Measurements from ENCODE around the gene RAB40AL. TPM values are rescaled to one million over a fixed set of nuclear protein-coding genes. Genes with fewer than 3 reads are reported as not detected.
A peak's percentile ranks its signal among the peaks of the same experiment; 100 is the strongest.

Gene RAB40AL
- total and polyA plus RNA-seq, 5 donors from 2014 or later = not detected

- no peaks in the 10 kb centered on the region for H3K36me3 Mint-ChIP-seq
- DNase-seq (peak; percentile 15 to 51 (median 47)), ATAC-seq (ENCODE audit: low read depth in 2 of 2) (peak; percentile 56 to 68)
- no peak overlapping the region for H3K27ac Mint-ChIP-seq
- Histone ChIP-seq H3K4me3 (ENCODE audit: low read depth, low read length) (peak overlapping the region; percentile 45), H3K9me3 (ENCODE audit: control insufficient read depth in 2 of 2, low read length in 2 of 2) (no peaks in the 10 kb centered on the region), H3K4me1 (ENCODE audit: control insufficient read depth, insufficient read depth, low read length, poor library complexity, severe bottlenecking) (no peaks in the 10 kb centered on the region), H3K36me3 (ENCODE audit: control insufficient read depth, insufficient read depth, low read length) (no peaks in the 10 kb centered on the region), H3K27ac (ENCODE audit: insufficient read depth, low read length, poor library complexity, severe bottlenecking) (no peak overlapping the region), H3K27me3 (ENCODE audit: control insufficient read depth, insufficient read depth, low read length) (no peaks in the 10 kb centered on the region)
- peaks cover 0 to 2% (median 0%) of the 10 kb centered on the region in 7 donors for H3K9me3 Mint-ChIP-seq
- peak overlapping the region; percentile 62 to 70 (median 68) for H3K4me3 Mint-ChIP-seq
- no peaks in the 10 kb centered on the region for H3K27me3 Mint-ChIP-seq
- H3K4me1 Mint-ChIP-seq = peaks cover 0 to 6% (median 2%) of the 10 kb centered on the region in 4 donors
These were observed 14.1 kb downstream of the RAB40AL start for GRCh38 chrX:102950908-102951866.

- H3K4me3 ChIP-seq (ENCODE audit: low read depth, low read length) = no peak overlapping the region
- no peaks in the 10 kb centered on the region for H3K27me3 ChIP-seq (ENCODE audit: control insufficient read depth, insufficient read depth, low read length)
- H3K9me3 ChIP-seq (ENCODE audit: control insufficient read depth in 2 of 2, low read length in 2 of 2) = no peaks in the 10 kb centered on the region
- no peaks in the 10 kb centered on the region for H3K36me3 ChIP-seq (ENCODE audit: control insufficient read depth, insufficient read depth, low read length)
- Mint-ChIP-seq H3K4me3 (no peak overlapping the region), H3K36me3 (no peaks in the 10 kb centered on the region), H3K4me1 (no peaks in the 10 kb centered on the region), H3K27ac (no peak overlapping the region), H3K9me3 (no peaks in the 10 kb centered on the region), H3K27me3 (peaks cover 4% of the 10 kb centered on the region)
- DNase-seq = no peak
- H3K4me1 ChIP-seq (ENCODE audit: control insufficient read depth, insufficient read depth, low read length, poor library complexity, severe bottlenecking) = no peaks in the 10 kb centered on the region
- no peak for ATAC-seq (ENCODE audit: low read depth in 2 of 2)
- H3K27ac ChIP-seq (ENCODE audit: insufficient read depth, low read length, poor library complexity, severe bottlenecking) = no peak overlapping the region
These were observed 20.7 kb downstream of the RAB40AL start for GRCh38 chrX:102957751-102958150.

- ATAC-seq (ENCODE audit: low read depth in 2 of 2) = no peak
- Mint-ChIP-seq H3K9me3 (no peaks in the 10 kb centered on the region), H3K4me1 (no peaks in the 10 kb centered on the region), H3K4me3 (no peak overlapping the region), H3K36me3 (no peaks in the 10 kb centered on the region), H3K27me3 (peaks cover 4% of the 10 kb centered on the region), H3K27ac (no peak overlapping the region)
- Histone ChIP-seq H3K4me1 (ENCODE audit: control insufficient read depth, insufficient read depth, low read length, poor library complexity, severe bottlenecking) (no peaks in the 10 kb centered on the region), H3K36me3 (ENCODE audit: control insufficient read depth, insufficient read depth, low read length) (no peaks in the 10 kb centered on the region), H3K27ac (ENCODE audit: insufficient read depth, low read length, poor library complexity, severe bottlenecking) (no peak overlapping the region), H3K27me3 (ENCODE audit: control insufficient read depth, insufficient read depth, low read length) (no peaks in the 10 kb centered on the region), H3K4me3 (ENCODE audit: low read depth, low read length) (no peak overlapping the region), H3K9me3 (ENCODE audit: control insufficient read depth in 2 of 2, low read length in 2 of 2) (no peaks in the 10 kb centered on the region)
- no peak for DNase-seq
These were observed 21.7 kb downstream of the RAB40AL start for GRCh38 chrX:102958794-102959193.

GRCh38 chrX:102959471-102959870 is 22.4 kb downstream of the RAB40AL start:
- no peak overlapping the region for H3K27ac ChIP-seq (ENCODE audit: insufficient read depth, low read length, poor library complexity, severe bottlenecking)
- DNase-seq = no peak
- Mint-ChIP-seq H3K4me1 (no peaks in the 10 kb centered on the region), H3K9me3 (no peaks in the 10 kb centered on the region), H3K4me3 (no peak overlapping the region), H3K27ac (no peak overlapping the region), H3K36me3 (no peaks in the 10 kb centered on the region), H3K27me3 (peaks cover 4% of the 10 kb centered on the region)
- no peaks in the 10 kb centered on the region for H3K4me1 ChIP-seq (ENCODE audit: control insufficient read depth, insufficient read depth, low read length, poor library complexity, severe bottlenecking)
- H3K4me3 ChIP-seq (ENCODE audit: low read depth, low read length) = no peak overlapping the region
- no peaks in the 10 kb centered on the region for H3K36me3 ChIP-seq (ENCODE audit: control insufficient read depth, insufficient read depth, low read length)
- no peak for ATAC-seq (ENCODE audit: low read depth in 2 of 2)
- no peaks in the 10 kb centered on the region for H3K9me3 ChIP-seq (ENCODE audit: control insufficient read depth in 2 of 2, low read length in 2 of 2)
- no peaks in the 10 kb centered on the region for H3K27me3 ChIP-seq (ENCODE audit: control insufficient read depth, insufficient read depth, low read length)

GRCh38 chrX:102963955-102964354 is 26.9 kb downstream of the RAB40AL start:
- Mint-ChIP-seq H3K27ac (no peak overlapping the region), H3K36me3 (no peaks in the 10 kb centered on the region), H3K4me3 (no peak overlapping the region), H3K4me1 (no peaks in the 10 kb centered on the region), H3K27me3 (no peaks in the 10 kb centered on the region), H3K9me3 (peaks cover 0 to 7% (median 0%) of the 10 kb centered on the region in 7 donors)
- Histone ChIP-seq H3K4me1 (ENCODE audit: control insufficient read depth, insufficient read depth, low read length, poor library complexity, severe bottlenecking) (no peaks in the 10 kb centered on the region), H3K9me3 (ENCODE audit: control insufficient read depth in 2 of 2, low read length in 2 of 2) (no peaks in the 10 kb centered on the region), H3K27me3 (ENCODE audit: control insufficient read depth, insufficient read depth, low read length) (no peaks in the 10 kb centered on the region), H3K36me3 (ENCODE audit: control insufficient read depth, insufficient read depth, low read length) (no peaks in the 10 kb centered on the region), H3K27ac (ENCODE audit: insufficient read depth, low read length, poor library complexity, severe bottlenecking) (no peak overlapping the region), H3K4me3 (ENCODE audit: low read depth, low read length) (no peak overlapping the region)
- no peak for DNase-seq
- ATAC-seq (ENCODE audit: low read depth in 2 of 2) = no peak

- DNase-seq = no peak
- Mint-ChIP-seq H3K27ac (no peak overlapping the region), H3K4me1 (no peaks in the 10 kb centered on the region), H3K4me3 (no peak overlapping the region), H3K9me3 (peaks cover 0 to 14% (median 0%) of the 10 kb centered on the region in 7 donors), H3K27me3 (no peaks in the 10 kb centered on the region), H3K36me3 (no peaks in the 10 kb centered on the region)
- Histone ChIP-seq H3K4me3 (ENCODE audit: low read depth, low read length) (no peak overlapping the region), H3K4me1 (ENCODE audit: control insufficient read depth, insufficient read depth, low read length, poor library complexity, severe bottlenecking) (no peaks in the 10 kb centered on the region), H3K27ac (ENCODE audit: insufficient read depth, low read length, poor library complexity, severe bottlenecking) (no peak overlapping the region), H3K36me3 (ENCODE audit: control insufficient read depth, insufficient read depth, low read length) (no peaks in the 10 kb centered on the region), H3K9me3 (ENCODE audit: control insufficient read depth in 2 of 2, low read length in 2 of 2) (peaks cover 0 to 4% of the 10 kb centered on the region in 2 experiments), H3K27me3 (ENCODE audit: control insufficient read depth, insufficient read depth, low read length) (no peaks in the 10 kb centered on the region)
- no peak for ATAC-seq (ENCODE audit: low read depth in 2 of 2)
These were observed 27.9 kb downstream of the RAB40AL start for GRCh38 chrX:102964940-102965339.

- no peak for ATAC-seq (ENCODE audit: low read depth in 2 of 2)
- Histone ChIP-seq H3K36me3 (ENCODE audit: control insufficient read depth, insufficient read depth, low read length) (no peaks in the 10 kb centered on the region), H3K9me3 (ENCODE audit: control insufficient read depth in 2 of 2, low read length in 2 of 2) (peaks cover 4 to 6% of the 10 kb centered on the region in 2 experiments), H3K27ac (ENCODE audit: insufficient read depth, low read length, poor library complexity, severe bottlenecking) (no peak overlapping the region), H3K27me3 (ENCODE audit: control insufficient read depth, insufficient read depth, low read length) (no peaks in the 10 kb centered on the region), H3K4me3 (ENCODE audit: low read depth, low read length) (no peak overlapping the region), H3K4me1 (ENCODE audit: control insufficient read depth, insufficient read depth, low read length, poor library complexity, severe bottlenecking) (no peaks in the 10 kb centered on the region)
- no peak overlapping the region for H3K27ac Mint-ChIP-seq
- peaks cover 1 to 28% (median 8%) of the 10 kb centered on the region in 7 donors for H3K9me3 Mint-ChIP-seq
- peaks cover 3% of the 10 kb centered on the region for H3K36me3 Mint-ChIP-seq
- no peaks in the 10 kb centered on the region for H3K27me3 Mint-ChIP-seq
- no peak overlapping the region for H3K4me3 Mint-ChIP-seq
- DNase-seq = no peak
- H3K4me1 Mint-ChIP-seq = no peaks in the 10 kb centered on the region
These were observed 29.6 kb downstream of the RAB40AL start for GRCh38 chrX:102966701-102967100.

- Mint-ChIP-seq H3K27me3 (no peaks in the 10 kb centered on the region), H3K27ac (no peak overlapping the region), H3K9me3 (peaks cover 1 to 32% (median 8%) of the 10 kb centered on the region in 7 donors), H3K4me1 (no peaks in the 10 kb centered on the region), H3K36me3 (peaks cover 3% of the 10 kb centered on the region), H3K4me3 (no peak overlapping the region)
- no peak for ATAC-seq (ENCODE audit: low read depth in 2 of 2)
- H3K4me3 ChIP-seq (ENCODE audit: low read depth, low read length) = no peak overlapping the region
- DNase-seq = no peak
- no peaks in the 10 kb centered on the region for H3K36me3 ChIP-seq (ENCODE audit: control insufficient read depth, insufficient read depth, low read length)
- no peak overlapping the region for H3K27ac ChIP-seq (ENCODE audit: insufficient read depth, low read length, poor library complexity, severe bottlenecking)
- peaks cover 4 to 6% of the 10 kb centered on the region in 2 experiments for H3K9me3 ChIP-seq (ENCODE audit: control insufficient read depth in 2 of 2, low read length in 2 of 2)
- H3K4me1 ChIP-seq (ENCODE audit: control insufficient read depth, insufficient read depth, low read length, poor library complexity, severe bottlenecking) = no peaks in the 10 kb centered on the region
- H3K27me3 ChIP-seq (ENCODE audit: control insufficient read depth, insufficient read depth, low read length) = no peaks in the 10 kb centered on the region
These were observed 31.1 kb downstream of the RAB40AL start for GRCh38 chrX:102968216-102968615.
